PC-3 (cell line): ENCODE data around the gene EVL. TPM values are rescaled to one million over a fixed set of nuclear protein-coding genes. Genes with fewer than 3 reads are reported as not detected.

Experiments used
- ATAC-seq: fragments of 200-7000 bp; cut with Tn5 transposase; 2 replicates; pipeline ENCODE4 v1.9.1; 2020; ENCODE audit warnings: mild to moderate bottlenecking, moderate library complexity
- BruUV-seq: library from RNA; stranded (reverse); fragments of 400-500 nt; replicated peaks from 2 replicates; lab custom pipeline; 2021; lab: Mats Ljungman, UMichigan
- CTCF ChIA-PET: fragments of 300-600 bp; sonication (Branson Sonifier 250); formaldehyde crosslinking; loops from one replicate; lab custom pipeline; 2022; ENCODE audit warnings: antibody characterized with exemption; lab: Charles Lee
- POLR2A ChIA-PET: fragments of 300-600 bp; sonication (Branson Sonifier 250); formaldehyde crosslinking; loops from one replicate; lab custom pipeline; 2022; ENCODE audit warnings: antibody characterized with exemption; ENCODE audit not compliant: unreplicated experiment; lab: Charles Lee
- DNase-seq: peaks from one replicate; pipeline ENCODE4 v3.0.0-alpha.2; 2015
- H2AFZ ChIP-seq: fragments of 300-600 bp; sonication (generic); 2 replicates; pipeline ENCODE4 v1.6.0; 2016; ENCODE audit warnings: antibody characterized with exemption, low read length
- H3F3A ChIP-seq: fragments of 300-600 bp; sonication (generic); one replicate; pipeline ENCODE4 v1.6.0; 2017; ENCODE audit warnings: antibody characterized with exemption, low read length, control low read depth, mild to moderate bottlenecking; ENCODE audit not compliant: unreplicated experiment
- H3K27ac ChIP-seq: fragments of 300-600 bp; sonication (generic); 2 replicates; pipeline ENCODE4 v1.5.1; 2016; ENCODE audit warnings: mild to moderate bottlenecking, low read length
- H3K27me3 ChIP-seq: fragments of 300-600 bp; sonication (generic); 2 replicates; pipeline ENCODE4 v1.6.1; 2016; ENCODE audit warnings: low read length, mixed read lengths
- H3K36me3 ChIP-seq: fragments of 300-600 bp; sonication (generic); 2 replicates; pipeline ENCODE4 v1.6.1; 2016; ENCODE audit warnings: low read depth, mixed run types, low read length, mixed read lengths
- H3K4me1 ChIP-seq: fragments of 300-600 bp; sonication (generic); 2 replicates; pipeline ENCODE4 v1.5.1; 2016; ENCODE audit warnings: low read length; ENCODE audit not compliant: insufficient read depth
- H3K4me2 ChIP-seq: fragments of 300-600 bp; sonication (generic); 2 replicates; pipeline ENCODE4 v1.6.0; 2016; ENCODE audit warnings: low read length
- H3K4me3 ChIP-seq: fragments of 300-600 bp; sonication (generic); 2 replicates; pipeline ENCODE4 v1.5.1; 2016; ENCODE audit warnings: mild to moderate bottlenecking, low read length, mixed read lengths
- H3K79me2 ChIP-seq: fragments of 300-600 bp; sonication (generic); 2 replicates; pipeline ENCODE4 v1.6.1; 2017; ENCODE audit warnings: low read length, mixed read lengths
- H3K9ac ChIP-seq: fragments of 300-600 bp; sonication (generic); 2 replicates; pipeline ENCODE4 v1.6.0; 2016; ENCODE audit warnings: mild to moderate bottlenecking, low read length
- H3K9me2 ChIP-seq: fragments of 300-600 bp; sonication (generic); replicated peaks from 2 replicates; pipeline ENCODE4 v1.6.1; 2016; ENCODE audit warnings: mixed run types, low read length, mixed read lengths
- H3K9me3 ChIP-seq: fragments of 300-600 bp; sonication (generic); 2 replicates; pipeline ENCODE4 v1.6.1; 2016; ENCODE audit warnings: low read length, mixed read lengths
- H4K20me1 ChIP-seq: fragments of 300-600 bp; sonication (generic); 2 replicates; pipeline ENCODE4 v1.6.1; 2016; ENCODE audit warnings: low read length, mixed read lengths
- EZH2 ChIP-seq: fragments of 300-600 bp; sonication (generic); IDR thresholded peaks from one replicate; pipeline ENCODE4 v1.6.1; 2017; ENCODE audit warnings: antibody characterized with exemption, mild to moderate bottlenecking, low read length; ENCODE audit not compliant: unreplicated experiment
- EZH2phosphoT487 ChIP-seq: fragments of 300-600 bp; sonication (generic); IDR thresholded peaks from 2 replicates; pipeline ENCODE4 v1.6.1; 2018; ENCODE audit warnings: mild to moderate bottlenecking, antibody characterized with exemption, low read length, borderline replicate concordance
- intact Hi-C: fragments of 100-400 bp; cut with micrococcal nuclease; formaldehyde crosslinking; loops from 2 replicates; pipeline ENCODE4 v1.9.0; 2023
- total RNA-seq: library from RNA; depleted of rRNA; stranded (reverse); fragments of >200 nt; gene quantifications from 2 replicates; pipeline ENCODE4 v1.2.3, GENCODE V29; 2014
- TF ChIP-seq, protein P1 (sequence below): fragments of 300-600 bp; sonication (generic); conservative IDR thresholded peaks from 2 replicates; pipeline ENCODE4 v1.5.1; 2017; ENCODE audit warnings: antibody characterized with exemption, low read depth, mild to moderate bottlenecking, low read length

Gene EVL
- total RNA-seq, 1 experiment from 2014 or later = 26.5 TPM

DNA sequence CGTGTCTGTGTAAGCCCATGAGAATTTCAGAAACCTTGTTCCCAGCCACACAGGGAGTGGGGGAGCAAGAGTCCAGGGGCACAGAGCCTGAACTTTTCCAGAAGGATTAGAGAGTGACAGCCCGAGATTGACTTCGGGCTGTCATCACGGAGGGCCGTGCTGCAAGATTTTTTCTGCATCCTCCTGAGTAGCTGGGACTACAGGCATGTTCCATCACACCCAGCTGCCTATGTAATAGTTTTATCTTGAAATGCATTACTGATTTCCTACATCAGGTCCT is 14.4 kb downstream of the EVL start:
- H3K9me3 ChIP-seq = no peaks in the 10 kb centered on the region
- ChIA-PET POLR2A (no interaction called here), CTCF (no interaction called here)
- no peaks in the 10 kb centered on the region for H3K27me3 ChIP-seq
- H3K27ac ChIP-seq = 0 out of 2 replicates have a peak overlapping the region, but pooled peaks have one; percentile 2
- H3K9me2 ChIP-seq = no peaks in the 10 kb centered on the region
- peaks cover 8% of the 10 kb centered on the region for H3K4me1 ChIP-seq
- no peak overlapping the region for H3K9ac ChIP-seq
- DNase-seq (no peak), ATAC-seq (no peak)
- H2AFZ ChIP-seq = no peak overlapping the region
- no TSS peak for BruUV-seq
- intact Hi-C loops = no loop called here
- H3K36me3 ChIP-seq = no peaks in the 10 kb centered on the region
- H3K79me2 ChIP-seq = no peaks in the 10 kb centered on the region
- no peaks in the 10 kb centered on the region for H3F3A ChIP-seq
- no peak overlapping the region for H3K4me3 ChIP-seq
- H3K4me2 ChIP-seq = no peak overlapping the region
- H4K20me1 ChIP-seq = no peaks in the 10 kb centered on the region
- TF ChIP-seq, protein P1, sequence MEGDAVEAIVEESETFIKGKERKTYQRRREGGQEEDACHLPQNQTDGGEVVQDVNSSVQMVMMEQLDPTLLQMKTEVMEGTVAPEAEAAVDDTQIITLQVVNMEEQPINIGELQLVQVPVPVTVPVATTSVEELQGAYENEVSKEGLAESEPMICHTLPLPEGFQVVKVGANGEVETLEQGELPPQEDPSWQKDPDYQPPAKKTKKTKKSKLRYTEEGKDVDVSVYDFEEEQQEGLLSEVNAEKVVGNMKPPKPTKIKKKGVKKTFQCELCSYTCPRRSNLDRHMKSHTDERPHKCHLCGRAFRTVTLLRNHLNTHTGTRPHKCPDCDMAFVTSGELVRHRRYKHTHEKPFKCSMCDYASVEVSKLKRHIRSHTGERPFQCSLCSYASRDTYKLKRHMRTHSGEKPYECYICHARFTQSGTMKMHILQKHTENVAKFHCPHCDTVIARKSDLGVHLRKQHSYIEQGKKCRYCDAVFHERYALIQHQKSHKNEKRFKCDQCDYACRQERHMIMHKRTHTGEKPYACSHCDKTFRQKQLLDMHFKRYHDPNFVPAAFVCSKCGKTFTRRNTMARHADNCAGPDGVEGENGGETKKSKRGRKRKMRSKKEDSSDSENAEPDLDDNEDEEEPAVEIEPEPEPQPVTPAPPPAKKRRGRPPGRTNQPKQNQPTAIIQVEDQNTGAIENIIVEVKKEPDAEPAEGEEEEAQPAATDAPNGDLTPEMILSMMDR = no peak
- TF ChIP-seq EZH2phosphoT487 (no peak), EZH2 (no peak)

DNA sequence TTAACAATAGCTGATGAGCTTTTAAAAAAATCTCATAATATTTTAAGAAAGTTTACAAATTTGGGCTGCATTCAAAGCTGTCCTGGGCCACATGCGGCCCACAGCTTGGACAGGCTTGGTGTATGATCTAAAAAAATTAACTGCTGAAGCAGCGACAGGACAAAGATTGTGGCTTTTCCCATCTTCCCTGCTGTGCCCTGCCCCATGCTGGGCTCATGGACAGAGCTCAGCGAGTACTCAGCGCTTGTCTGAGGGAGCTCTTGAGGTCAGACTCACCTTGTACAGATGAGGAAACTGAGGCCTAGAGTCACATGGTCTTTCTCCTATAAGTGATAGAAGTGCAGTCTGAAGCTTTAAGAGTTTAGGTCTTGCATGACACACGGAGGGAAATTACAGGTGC is 15.0 kb downstream of the EVL start:
- intact Hi-C loops = no loop called here
- BruUV-seq = no TSS peak
- H3K9me2 ChIP-seq = no peaks in the 10 kb centered on the region
- no peak for TF ChIP-seq EZH2
- TF ChIP-seq, protein P1 = no peak
- TF ChIP-seq EZH2phosphoT487 = no peak
- H3K4me3 ChIP-seq = no peak overlapping the region
- H3K36me3 ChIP-seq = no peaks in the 10 kb centered on the region
- no peaks in the 10 kb centered on the region for H3K9me3 ChIP-seq
- H3K27ac ChIP-seq = no peak overlapping the region
- H3K4me2 ChIP-seq = no peak overlapping the region
- no peak for ATAC-seq
- no peak overlapping the region for H3K9ac ChIP-seq
- DNase-seq = no peak
- H3K27me3 ChIP-seq = no peaks in the 10 kb centered on the region
- H4K20me1 ChIP-seq = no peaks in the 10 kb centered on the region
- ChIA-PET CTCF (no interaction called here), POLR2A (no interaction called here)
- no peaks in the 10 kb centered on the region for H3F3A ChIP-seq
- H3K79me2 ChIP-seq = no peaks in the 10 kb centered on the region
- no peak overlapping the region for H2AFZ ChIP-seq
- H3K4me1 ChIP-seq = peaks cover 8% of the 10 kb centered on the region

DNA sequence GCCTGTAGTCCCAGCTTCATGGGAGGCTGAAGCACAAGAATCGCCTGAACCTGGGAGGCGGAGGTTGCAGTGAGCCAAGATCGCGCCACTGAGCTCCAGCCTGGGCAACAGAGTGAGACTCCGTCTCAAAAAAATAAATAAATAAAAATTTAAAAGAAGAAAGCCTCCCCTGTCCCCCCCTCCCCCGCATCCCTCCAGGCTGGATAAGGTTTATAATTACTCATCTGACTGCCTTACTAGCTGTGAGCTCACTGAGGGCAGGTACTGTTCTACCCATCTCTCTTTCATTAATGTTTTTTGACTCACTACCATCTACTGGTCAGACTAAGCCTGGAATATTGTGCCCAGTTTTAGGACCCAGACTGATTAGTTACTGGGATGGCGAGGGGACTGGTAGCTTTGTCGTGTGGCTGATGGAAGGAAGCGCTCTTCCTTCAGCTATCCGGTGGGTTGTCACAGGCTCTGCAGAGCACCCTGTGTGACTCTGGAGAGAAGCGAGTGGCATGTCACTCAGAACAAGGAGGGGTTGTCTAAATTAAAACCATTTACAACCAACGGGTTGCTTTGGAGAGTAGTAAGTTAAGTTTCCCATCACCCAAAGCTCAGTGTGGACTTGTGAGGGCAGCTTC is 16.9 kb downstream of the EVL start:
- no peaks in the 10 kb centered on the region for H3K36me3 ChIP-seq
- TF ChIP-seq EZH2phosphoT487 (no peak), EZH2 (no peak)
- TF ChIP-seq, protein P1 = no peak
- H3K9me3 ChIP-seq = no peaks in the 10 kb centered on the region
- no peaks in the 10 kb centered on the region for H3K27me3 ChIP-seq
- H4K20me1 ChIP-seq = no peaks in the 10 kb centered on the region
- H3F3A ChIP-seq = no peaks in the 10 kb centered on the region
- DNase-seq (no peak), ATAC-seq (no peak)
- no TSS peak for BruUV-seq
- CTCF ChIA-PET = no interaction called here
- no peak overlapping the region for H2AFZ ChIP-seq
- no peaks in the 10 kb centered on the region; the same call in 1 of the 2 replicates for H3K4me1 ChIP-seq
- POLR2A ChIA-PET = no interaction called here
- H3K27ac ChIP-seq = no peak overlapping the region
- H3K79me2 ChIP-seq = no peaks in the 10 kb centered on the region
- no peak overlapping the region for H3K4me3 ChIP-seq
- no peaks in the 10 kb centered on the region for H3K9me2 ChIP-seq
- intact Hi-C loops = no loop called here
- H3K9ac ChIP-seq = no peak overlapping the region
- H3K4me2 ChIP-seq = no peak overlapping the region
